COLO829 (cell line): ENCODE results near the gene IL32.

Source experiments
- DNase-seq: peaks from one replicate; pipeline ENCODE4 v3.0.0; 2012; ENCODE audit warnings: low spot score

Gene IL32

DNA sequence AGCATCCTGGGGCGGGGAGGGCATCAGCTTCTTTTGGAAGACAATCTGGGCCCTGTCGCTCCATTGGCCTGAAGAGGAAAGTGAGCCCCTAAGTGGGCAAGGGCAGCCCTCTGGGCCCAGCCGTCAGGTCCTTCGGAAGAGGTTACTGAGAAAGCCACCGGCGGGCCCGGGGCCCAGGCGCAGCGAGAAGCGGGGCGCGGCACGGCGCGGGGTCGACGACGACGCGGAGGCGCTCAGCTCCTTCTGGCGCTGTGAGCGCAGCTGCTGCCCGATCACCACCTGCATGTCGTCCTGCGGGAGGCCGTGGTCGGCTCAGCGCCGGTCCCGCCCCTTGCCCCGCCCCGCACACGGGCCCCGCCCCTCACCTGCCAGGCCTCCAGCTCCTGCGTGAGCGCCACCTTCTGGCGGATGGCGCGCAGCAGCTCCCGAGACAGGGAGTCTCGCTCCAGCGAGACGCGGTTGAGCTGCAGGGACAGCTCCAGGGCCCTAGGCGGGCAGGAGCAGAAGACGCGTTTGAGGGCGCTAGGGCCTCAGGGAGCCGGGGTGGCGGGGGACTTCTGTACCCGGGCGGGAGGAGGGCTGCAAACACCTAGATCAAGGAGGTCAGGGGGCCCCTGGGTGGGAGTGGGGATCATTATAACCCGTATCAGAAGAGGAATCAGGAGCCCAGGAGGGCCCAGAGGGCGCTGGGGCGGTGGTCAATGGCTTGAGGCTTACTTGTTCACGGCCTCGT, 37.3 kb upstream of the IL32 start:
- DNase-seq: peak; percentile 84

DNA sequence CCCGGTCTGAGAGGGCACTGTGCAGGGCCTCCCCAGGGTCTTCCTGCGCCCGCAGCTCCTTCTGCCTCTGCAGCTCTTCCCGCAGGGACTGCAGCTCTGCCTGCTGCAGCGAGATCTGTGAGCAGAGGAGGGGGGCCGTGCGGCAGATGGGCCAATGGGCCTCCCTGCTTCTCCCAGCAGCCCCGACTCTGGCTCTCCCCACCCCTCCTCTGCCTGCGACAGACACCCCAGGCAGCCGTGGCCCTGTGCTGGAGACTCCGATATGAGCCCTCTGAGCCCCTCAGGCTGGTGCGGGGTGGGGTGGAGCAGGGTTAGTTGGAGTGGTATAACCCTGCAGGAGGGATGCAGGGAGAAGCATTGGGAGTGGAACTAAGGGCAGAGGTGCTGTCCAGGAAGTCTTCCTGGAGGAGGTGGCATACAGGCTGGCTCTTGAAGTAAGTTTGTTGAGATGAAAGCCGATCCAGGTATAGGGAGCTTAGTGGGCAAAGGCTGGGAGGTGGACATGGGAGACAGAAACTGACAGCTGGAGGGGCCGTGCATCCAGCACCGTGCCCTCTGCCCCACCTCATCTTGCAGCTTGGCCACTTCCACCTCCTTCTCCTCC, 36.6 kb upstream of the IL32 start:
- DNase-seq: no peak

GRCh38 chr16:3029491-3030221, 35.8 kb upstream of the IL32 start:
- DNase-seq: no peak

- DNase-seq: no peak
Measured at GRCh38 chr16:3030222-3031212, 34.9 kb upstream of the IL32 start.

GRCh38 chr16:3032624-3033023, 32.8 kb upstream of the IL32 start:
- no peak for DNase-seq

GRCh38 chr16:3035289-3035971, 30.0 kb upstream of the IL32 start:
- no peak for DNase-seq

GRCh38 chr16:3035972-3036725, 29.3 kb upstream of the IL32 start:
- no peak for DNase-seq

GRCh38 chr16:3036726-3037315, 28.6 kb upstream of the IL32 start, which contains the start of gene BICDL2:
Gene BICDL2, minus strand, starts transcription at chr16:3036944. Its CDS starts 1,448 bp downstream, at chr16:3035496.
- no peak for DNase-seq

DNA sequence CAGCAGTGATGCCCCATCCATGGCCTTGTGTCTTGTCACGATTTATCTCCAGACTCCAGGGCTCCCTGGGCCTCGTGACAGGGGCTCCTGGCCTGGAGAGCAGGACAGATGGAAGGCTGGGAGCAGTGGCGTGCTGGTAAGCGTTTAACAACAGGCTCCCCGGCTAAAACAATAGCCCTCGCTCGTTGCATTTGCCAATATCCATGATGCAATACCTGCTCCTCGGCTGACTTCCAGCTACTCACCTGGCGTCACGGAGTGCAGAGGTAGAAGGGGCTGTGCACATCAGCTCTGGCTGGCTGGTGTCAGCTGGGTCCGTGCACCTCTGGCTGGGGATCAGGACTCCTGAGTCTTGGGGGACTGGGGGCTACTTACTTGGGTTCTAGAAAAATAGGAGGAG, 27.2 kb upstream of the IL32 start:
- DNase-seq: no peak

DNA sequence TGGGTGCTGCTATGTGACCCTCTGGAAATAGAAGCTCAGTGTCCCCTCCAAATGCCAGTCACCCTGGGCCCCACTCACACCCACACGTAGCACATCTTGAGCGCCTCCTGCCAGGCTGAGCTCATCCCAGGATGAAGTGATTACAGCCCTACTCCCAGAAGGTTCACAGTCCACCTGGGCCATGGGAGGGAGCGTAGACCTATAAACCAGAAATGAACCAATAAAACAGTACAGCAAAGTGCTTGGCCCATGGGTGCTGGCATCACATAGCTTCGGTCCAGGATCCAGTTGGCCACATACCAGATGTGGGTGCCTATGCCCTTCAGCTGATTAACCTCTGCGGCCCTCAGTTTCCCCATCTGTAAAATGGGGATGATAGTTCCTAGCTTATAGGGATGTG, 26.5 kb upstream of the IL32 start:
- DNase-seq: no peak

GRCh38 chr16:3042376-3042775, 23.1 kb upstream of the IL32 start:
- DNase-seq: no peak

DNA sequence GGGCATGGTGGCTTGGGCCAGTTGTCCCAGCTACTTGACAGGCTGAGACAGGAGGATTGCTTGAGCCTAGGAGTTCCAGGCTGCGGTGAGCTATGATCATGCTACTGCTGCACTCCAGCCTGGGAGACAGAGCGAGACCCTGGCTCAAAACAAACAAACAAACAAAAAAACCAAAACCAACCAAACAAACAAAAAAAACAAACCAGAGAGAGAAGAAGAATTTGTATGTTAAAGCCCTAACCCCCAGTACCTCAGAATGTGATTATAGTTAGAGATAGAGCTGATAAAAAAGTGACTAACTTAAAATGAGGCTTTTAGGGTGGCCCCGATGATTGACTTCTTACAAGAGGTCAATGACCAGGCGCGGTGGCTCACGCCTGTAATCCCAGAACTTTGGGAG, 20.7 kb upstream of the IL32 start:
- no peak for DNase-seq

GRCh38 chr16:3045758-3046640, 19.4 kb upstream of the IL32 start, which contains the start of gene MMP25:
Gene MMP25, plus strand, starts transcription at chr16:3046561. Its CDS starts 357 bp downstream, at chr16:3046918.
- DNase-seq: no peak

DNA sequence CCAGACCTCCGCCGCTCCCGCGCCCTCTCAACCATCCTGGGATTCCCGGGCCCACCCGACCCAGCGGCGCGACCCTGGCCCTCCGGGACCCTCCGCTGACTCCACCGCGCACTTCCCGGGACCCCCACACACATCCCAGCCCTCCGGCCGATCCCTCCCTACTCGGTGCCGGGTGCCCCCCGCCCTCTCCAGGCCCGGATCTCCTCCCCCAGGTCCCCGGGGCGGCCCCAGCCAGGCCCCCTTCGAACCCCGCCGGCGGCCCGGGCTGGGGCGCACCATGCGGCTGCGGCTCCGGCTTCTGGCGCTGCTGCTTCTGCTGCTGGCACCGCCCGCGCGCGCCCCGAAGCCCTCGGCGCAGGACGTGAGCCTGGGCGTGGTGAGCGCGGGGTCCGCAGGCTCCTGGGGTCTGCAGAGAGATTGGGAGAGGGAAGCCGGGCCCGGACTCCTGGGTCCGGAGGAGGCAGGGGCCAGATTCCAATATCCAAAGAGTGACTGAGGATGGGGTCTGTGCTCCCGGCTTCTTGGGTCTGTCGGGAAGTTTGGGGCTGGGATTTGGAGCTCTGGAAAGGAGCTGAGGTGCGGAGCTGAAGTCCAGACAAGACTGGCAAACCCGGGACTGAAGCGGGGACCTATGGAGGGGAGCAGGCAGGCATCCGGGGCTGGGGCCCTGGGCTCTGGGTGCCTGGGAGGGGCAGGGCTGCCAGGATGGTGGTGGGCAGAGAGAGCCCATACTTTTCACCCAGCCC, 18.6 kb upstream of the IL32 start:
- DNase-seq: no peak

- no peak for DNase-seq
Measured at GRCh38 chr16:3047387-3047720, 18.1 kb upstream of the IL32 start.

DNA sequence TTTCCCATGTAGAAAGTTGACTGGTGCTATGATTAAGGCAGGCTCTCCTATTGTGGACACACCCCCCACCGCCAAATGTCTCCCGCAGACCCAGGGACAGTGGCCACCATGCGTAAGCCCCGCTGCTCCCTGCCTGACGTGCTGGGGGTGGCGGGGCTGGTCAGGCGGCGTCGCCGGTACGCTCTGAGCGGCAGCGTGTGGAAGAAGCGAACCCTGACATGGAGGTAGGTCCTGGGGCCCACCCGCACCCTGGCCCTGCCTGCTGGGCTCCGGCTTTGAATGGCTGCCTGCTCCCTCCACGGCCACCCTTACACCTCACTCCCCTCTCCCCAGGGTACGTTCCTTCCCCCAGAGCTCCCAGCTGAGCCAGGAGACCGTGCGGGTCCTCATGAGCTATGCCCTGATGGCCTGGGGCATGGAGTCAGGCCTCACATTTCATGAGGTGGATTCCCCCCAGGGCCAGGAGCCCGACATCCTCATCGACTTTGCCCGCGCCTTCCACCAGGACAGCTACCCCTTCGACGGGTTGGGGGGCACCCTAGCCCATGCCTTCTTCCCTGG, 15.4 kb upstream of the IL32 start:
- DNase-seq: no peak

- DNase-seq: no peak
Measured at GRCh38 chr16:3050487-3050886, 15.0 kb upstream of the IL32 start.

DNA sequence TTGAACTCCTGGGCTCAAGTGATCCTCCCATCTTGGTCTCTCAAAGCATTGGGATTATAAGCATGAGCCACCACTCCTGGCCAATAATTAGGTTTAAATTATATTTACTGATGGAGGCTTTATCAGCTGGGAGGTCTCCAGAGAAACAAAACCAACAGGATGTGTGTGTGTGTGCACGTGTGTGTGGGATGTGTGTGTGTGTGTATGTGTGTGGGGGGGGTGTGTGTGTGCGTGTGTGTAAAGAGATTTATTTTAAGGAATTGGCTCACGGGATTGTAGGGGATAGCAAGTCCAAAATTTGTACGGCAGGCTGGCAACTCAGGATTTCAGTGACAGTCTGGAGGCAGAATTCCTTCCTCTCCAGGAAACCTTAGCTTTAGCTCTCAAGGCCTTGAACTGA, 14.4 kb upstream of the IL32 start:
- no peak for DNase-seq
